CD4-positive, alpha-beta T cell treated with Interleukin-17A for 1 hour (primary cell): Measurements from ENCODE around the gene LDLRAD2.

Source experiments
- DNase-seq: peaks from one replicate; pipeline ENCODE4 v3.0.0-alpha.2; 2020

Gene LDLRAD2

DNA sequence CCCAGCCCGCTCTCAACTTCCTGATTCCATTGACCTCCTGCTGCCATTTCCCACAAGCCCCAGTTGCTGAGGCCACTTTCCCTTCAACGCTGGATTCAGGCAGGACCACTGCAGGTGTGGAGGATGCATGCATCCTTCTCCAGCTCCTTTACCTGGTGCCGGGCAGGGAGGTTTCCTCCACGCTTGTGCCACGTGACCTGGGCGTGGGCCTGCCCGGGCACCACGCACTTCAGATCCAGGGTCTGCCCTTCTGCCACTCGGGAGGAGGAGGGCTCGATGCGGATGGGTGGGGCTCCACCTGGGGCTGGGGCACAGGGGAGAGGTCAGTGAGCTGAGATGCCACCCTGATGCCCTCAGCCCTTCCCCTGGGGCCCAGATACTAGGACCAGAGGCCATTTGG lies 31.9 kb downstream of the LDLRAD2 start:
- no peak for DNase-seq

DNA sequence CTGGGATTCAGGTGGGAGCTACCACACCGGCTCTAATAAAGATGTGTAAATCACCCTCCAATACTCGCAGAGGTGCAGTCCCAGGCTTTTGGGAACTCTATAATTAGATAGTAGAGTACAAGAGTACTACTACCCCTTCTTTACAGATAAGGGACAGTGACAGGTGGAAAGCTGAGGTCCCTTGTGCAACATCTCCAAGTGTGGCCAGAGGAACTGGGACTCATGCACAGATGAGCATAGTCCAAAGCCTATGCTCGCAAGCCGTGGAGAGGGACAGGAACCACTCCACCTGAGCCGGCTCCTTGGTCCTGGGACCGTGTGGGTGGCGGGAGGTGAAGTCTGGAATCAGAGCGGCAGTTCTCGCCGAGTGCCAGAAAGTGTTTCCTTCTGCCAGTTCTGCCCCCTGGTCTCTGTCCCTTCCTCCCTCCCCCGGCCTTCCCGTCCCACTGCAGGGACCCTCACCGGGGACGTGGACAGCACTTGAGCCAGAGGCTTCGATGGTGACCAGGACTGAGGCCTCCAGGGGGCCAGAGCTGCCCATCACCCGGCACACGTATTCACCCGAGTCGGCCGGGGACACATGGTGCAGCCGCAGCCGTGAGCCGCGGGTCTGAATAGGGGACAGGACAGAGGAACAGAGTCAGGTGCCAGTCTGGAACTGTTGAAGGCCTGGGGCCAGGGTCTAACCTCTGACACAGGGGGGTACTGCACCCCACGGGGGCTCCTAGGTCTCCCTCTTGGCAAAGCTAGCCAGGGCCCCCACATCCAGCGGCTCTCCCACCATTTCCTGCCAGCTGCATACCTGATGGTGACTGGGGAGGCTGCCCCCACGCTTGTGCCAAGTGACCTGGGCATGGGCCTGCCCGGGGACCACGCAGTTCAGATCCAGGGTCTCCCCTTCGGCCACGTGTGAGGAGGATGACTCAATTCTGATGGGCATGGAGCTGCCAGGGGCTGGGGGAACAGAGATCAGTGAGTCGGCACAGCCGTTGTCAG lies 33.9 kb downstream of the LDLRAD2 start:
- no peak for DNase-seq

DNA sequence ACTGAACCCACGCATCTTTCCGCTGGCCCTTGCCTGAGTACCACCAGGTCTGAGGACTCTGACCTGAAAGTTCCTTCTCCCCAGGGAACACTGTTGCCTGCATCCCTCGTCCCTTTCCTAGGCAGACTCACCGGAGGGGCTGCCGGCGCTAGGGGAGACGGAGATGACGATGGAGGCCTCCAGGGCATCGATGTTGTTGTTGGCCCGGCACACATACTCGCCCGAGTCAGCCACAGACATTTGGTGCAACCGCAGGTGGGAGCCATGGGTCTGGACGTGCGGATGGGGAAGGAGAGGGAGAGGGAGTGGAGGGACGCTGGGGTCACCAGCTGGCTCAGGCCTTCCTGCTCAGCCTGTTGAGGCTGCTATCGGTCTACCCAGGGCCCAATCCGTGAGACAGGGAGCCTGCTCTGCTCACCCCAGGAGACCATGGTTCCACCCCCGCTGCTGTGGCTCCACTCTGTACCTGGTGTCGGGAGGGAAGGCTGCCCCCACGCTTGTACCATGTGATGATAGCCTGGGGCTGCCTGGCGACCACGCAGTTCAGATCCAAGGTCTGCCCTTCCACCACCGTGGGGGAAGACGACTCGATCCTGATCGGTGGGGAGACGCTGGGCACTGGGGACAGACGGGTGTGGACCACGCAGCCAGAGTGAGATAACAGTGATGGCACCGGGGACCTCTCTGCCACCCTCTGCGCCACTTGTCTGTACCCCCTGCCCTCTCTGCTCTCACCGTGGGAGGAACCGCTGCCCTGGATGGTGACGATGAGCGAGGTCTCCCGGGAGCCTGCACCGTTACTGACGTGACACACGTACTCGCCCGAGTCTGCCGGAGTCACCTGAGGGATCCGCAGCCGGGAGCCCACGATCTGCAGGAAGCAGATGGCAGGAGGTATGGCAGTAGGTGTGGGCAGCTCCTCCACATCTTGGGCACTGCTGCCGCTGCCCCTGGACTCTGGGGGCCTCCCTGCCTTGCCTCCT lies 35.4 kb downstream of the LDLRAD2 start:
- no peak for DNase-seq

DNA sequence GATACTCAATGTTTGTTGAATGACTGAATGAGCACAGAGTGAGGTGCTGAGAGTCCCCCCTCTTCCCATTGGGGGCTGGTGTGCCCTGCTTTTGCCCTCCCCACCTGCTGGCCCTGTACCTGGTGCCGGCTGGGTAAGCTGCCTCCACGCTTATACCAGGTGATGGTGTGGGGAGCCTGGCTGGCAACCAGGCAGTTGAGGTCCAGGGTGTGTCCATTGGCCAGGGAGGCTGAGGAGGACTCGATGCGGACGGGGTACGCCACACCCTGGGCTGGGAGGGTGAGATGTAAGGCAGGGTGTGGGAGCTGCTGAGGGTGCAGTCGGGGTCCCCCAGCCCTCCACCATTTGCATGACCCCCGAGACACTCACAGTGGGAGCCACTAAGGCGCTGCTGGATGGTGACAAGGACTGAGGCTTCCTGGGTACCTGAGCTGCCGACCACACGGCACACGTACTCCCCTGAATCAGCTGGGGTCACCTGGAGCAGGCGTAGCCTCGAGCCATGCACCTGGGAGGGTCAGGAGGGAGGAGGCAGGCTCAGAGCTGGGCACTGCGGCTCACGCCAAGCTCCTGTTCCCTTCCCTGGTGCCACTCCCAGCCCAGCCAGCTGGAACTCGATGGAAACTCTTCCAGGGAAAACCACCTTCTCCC lies 36.6 kb downstream of the LDLRAD2 start:
- no peak for DNase-seq

DNA sequence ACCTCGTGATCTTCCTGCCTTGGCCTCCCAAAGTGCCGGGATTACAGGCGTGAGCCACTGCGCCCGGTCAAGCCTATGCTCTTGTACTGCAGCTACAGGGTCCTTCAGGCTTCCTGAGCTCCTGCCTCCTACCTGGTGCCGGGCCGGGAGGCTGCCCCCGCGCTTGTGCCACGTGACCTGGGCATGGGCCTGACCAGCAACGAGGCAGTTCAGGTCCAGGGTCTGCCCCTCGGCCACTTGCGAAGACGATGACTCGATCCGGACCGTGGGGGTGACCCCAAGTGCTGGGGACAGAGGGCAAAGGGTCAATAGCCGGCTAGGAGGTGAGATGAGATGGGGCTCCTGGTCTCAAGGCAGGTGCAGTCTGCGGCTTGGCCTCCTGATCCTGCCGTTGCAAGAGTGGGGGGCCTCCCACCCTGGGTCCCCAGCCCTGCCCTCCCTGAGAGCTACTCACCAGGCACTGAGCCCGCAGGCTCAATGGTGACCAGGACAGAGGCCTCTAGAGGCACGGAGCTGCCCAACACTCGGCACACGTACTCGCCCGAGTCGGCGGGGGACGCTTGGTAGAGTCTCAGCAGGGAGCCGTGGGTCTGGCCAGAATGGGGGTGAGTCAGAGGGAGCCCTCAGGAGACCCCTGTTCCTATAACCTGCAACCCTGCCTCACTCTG lies 38.0 kb downstream of the LDLRAD2 start:
- no peak for DNase-seq

DNA sequence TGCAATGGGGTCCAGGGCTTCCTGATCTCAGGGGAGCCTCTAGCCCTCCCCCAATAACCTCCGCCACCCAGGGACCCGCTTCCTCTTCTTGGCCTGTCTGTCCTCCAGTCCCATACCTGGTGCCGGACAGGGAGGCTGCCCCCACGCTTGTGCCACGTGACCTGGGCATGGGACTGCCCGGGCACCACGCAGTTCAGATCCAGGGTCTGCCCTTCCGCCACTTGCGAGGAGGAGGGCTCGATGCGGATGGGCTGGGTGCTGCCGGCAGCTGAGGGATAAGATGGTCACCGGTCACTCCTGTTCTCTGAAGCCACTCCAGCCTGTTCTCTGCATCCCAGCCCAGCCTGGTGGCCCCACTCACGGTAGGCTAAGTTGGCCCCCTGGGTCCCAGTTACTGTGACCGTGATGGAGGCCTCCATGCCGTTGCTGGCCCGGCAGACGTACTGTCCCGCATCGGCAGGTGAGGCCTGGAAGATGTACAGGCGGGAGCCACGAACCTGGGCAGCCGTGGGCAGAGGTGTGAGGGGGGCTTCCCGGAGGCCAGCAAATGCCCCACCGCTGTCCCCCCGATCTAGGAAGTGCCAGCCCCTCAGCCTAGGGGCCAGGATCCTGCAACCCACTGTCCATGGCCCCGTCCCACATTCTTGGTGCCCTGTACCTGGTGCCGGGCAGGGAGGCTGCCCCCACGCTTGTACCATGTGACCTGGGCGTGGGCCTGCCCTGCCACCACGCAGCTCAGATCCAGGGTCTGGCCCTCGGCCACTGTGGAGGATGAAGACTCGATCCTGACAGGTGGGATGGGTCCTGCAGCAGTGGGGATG lies 39.6 kb downstream of the LDLRAD2 start:
- no peak for DNase-seq

DNA sequence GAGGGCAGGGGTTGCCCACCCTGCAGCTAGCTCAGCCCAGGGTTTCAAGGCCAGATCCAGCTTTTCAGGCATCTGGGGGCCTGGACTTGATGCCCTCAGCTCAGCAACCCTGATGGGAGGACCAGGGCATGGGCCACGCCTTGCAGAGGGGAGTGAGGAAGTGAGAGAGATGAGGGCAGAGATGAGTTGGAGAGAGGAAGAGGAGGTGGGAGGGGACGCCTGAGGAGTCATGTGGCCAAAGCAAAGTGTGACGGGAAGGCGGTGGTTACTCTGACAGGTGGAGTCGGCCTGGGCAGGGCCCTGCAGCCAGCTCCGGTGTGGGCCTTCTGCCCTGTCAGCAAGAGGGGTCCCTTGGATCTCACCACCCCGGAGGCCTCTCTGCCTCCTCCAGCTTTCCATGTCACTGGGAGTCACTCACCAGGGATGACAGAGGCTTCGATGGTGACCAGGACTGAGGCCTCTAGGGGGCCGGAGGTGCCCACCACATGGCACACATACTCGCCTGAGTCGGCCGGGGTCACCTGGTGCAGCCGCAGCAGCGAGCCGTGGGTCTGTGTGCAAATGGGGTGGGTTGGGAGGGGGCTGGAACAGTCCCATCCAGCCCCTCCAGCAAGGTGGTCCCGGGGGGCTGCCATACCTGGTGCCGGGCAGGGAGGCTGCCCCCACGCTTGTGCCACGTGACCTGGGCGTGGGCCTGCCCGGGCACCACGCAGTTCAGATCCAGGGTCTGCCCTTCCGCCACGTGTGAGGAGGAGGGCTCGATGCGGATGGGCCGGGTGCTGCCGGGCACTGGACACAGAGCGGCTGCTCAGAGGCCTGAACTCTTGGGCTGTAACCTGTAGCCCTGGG lies 40.4 kb downstream of the LDLRAD2 start:
- DNase-seq, result no peak

DNA sequence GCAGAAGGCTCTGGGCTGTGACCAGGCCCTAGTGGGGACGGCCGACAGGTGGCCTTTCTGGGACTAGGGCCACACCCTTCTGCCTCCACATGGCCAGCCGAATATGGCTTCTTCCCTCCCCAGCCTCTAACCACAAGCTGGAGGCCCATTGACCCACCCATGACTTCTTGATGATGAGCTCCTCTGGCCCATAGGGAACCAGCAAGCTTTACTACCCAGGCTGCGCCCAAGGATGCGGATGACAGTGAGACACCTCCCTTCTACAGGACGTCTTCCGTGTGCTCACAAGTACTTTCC lies 41.0 kb downstream of the LDLRAD2 start:
- no peak for DNase-seq

DNA sequence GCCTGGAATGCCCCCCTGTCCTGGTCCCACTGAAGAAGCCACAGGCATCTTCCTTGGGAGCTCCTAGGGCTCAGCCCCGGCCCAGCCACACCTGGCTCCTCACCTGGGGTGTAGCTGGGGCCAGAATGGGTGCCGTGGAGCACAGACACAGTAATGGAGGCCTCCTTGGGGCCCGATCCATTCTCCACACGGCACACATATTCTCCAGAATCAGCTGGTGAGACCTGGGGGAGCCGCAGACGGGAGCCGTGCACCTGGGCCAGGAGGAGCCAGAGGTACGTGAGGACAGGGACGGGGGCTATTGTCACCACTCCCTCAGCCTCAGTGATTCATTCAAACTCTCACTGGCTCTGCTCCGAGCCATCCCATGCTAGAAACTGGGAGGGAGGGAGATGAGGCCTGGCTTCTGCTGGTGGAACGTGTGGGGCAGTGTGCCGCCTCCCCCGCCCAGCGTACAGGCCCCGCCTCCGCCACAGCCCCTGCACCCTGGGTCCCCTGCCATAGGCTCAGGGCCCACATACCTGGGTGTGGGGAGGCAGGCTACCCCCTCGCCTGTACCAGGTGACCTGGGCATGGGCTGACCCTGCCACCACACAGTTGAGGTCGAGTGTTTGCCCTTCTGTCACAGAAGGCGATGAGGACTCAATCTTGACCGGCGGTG lies 42.2 kb downstream of the LDLRAD2 start:
- no peak for DNase-seq

DNA sequence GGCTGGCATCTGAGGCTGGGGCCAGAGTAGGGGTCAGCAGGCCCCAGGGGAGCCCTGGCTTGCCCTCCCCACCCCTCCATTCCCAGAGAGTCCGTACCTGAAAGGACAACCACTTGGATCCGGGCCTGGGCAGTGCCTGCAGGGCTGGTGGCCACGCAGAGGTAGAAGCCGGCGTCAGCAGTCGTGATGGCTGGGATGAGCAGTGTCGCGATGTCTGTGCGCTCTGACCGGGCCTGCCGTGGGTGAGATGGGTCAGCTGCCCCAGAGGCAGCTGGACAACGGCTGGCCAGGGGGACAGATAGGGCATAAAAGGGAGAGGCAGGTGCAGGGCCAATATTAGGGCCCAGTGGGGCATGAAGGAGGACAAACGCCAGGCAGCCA lies 42.7 kb downstream of the LDLRAD2 start:
- DNase-seq, result no peak

DNA sequence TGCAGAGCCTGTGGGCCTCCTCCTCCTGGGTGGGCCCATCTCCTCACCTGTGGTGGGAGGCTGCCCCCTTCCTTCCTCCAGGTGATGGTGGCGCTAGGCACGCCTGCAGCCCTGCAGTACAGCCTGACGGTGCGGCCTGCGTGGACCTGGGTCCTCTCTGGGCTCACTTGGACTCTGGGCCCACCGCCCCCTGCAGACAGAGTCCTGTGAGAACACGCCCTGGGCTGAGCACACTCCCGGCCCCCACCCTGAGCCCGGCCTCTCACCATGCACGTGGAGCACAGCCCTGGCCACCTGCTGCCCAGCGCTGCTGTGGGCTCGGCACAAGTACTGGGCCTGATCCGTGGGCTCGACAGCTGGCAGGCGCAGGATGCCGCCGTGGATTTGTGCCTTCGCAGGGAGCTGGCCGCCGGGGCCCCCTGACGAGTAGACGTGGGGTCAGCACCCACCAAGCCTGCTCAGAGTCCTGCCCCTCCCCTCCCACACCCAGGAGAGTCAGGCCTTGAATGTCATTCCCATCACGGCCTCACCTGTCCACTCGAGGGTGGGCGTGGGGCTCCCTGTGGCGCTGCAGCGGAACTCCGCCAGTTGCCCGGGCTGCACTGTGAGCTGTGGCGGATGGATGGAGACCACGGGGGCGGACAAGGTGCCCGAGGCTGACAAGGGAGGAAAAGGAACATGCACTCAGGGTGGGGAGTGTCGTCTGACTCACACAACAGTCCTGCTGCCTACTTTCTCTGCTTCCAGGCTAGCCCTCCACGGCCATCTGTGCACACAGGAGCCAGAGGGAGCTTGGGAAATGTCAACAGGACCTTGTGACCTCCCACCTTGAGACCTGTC lies 43.4 kb downstream of the LDLRAD2 start:
- DNase-seq, result no peak

DNA sequence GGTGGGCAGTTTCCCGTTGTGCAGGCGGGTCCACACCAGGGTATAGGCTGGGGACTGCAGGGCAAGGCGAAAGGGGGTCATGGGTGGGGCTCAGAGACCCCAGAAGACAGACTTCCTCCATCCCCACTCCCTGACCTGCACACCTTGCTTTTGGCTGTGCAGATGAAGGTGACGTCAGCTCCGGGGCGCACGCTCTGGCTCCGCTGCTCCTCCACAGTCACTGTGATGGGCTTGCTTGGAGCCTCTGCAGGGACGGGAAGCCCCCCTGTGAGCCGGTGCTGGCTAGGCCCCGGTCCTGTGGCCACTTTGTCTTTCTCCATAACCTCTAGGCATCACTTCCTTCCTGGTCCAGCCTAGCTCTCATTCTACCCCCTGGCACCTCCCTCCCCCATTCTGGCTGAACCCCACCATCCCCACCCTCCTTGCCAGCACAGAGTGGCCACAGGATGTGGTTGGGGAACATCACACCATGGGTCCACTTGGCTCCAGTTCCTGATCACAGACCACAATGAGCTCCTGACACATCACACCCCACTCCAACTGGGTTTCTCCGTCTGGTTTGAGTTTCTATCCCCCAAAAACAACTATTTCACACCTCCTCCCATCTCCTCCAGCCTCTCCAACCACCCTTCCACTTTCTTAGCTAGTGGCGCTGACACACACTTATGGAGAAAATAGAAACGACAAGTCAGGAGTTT lies 45.2 kb downstream of the LDLRAD2 start:
- DNase-seq, result peak; percentile 11

DNA sequence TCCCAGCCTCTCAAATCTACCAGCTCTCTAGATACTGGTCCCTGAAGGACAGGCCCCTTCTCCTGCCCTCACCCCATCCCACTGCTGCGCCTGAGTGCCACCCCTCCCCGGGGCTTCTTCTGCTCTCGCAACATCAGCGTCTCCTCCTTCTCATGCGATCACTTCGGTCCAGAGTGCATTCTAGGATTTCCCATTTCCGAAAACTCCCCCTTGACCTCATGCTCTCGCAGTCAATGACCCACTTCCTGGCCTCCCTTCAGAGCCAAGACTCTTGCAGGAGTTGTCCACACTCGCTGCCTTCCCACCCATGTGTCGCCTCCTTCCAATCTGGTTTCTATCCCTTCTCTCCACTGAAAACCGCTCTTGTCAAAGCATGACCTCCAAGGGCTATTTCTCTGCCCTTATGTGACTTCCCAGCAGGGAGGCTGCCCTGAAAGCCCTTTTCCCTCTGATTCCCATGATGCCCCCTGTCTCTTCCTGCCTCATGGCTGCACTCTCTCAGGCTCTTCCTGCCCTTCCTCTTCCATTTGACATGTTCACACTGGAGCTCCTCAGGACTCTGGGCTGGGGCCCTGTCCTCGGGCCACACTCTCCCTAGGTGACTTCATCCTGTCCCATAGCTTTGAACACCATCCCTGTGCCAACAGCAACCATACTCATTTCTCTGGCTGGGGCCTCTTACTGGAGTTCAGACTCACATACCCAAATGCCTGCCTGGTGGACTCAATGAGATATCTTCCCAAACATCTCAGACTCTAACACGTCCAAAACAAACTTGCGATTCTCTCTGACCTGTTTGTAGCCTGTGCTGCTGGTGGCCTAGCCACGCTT lies 46.0 kb downstream of the LDLRAD2 start:
- no peak for DNase-seq

DNA sequence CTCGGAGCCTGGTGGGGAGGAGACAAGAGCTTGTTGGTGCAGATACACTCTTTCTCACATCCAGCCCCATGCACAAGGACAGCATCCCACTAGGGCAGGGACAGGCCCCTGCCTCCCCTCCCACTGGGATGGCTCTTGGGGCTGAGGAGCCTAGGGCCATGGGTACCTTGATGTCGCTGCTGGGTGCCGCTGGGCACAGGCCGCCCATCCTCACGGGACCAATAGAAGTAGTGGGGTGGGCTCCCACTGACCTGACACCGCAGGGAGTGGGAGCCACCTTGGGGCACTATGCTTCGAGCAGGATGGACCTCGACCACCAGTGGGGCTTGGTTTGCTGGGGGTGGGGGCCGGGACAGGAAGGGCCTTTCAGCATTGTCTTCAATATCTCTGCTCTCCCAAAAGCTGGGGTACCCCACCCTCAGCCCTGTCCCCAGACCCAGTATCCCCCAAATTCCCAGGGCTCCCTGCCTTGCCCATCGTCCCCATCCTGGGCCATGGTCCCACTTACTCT lies 47.7 kb downstream of the LDLRAD2 start:
- no peak for DNase-seq

DNA sequence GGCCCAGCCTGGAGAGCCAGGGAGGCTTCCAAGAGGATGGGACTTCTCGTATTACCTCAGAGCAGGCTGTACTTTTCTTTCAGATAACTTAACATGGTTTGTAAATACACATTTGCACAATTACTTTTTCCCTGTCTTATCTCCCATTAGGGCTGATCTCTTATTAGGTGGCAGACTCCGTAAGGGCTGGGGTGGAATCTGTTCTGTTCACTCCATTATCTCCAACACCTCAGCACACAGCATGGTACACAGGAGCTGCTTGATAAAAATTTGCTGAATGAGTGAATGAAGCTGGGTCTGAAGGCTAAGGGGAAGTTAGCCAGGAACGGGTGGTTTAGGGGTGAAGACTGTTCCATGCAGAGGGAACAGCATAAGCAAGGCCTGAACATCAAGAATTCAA lies 48.9 kb downstream of the LDLRAD2 start:
- no peak for DNase-seq

DNA sequence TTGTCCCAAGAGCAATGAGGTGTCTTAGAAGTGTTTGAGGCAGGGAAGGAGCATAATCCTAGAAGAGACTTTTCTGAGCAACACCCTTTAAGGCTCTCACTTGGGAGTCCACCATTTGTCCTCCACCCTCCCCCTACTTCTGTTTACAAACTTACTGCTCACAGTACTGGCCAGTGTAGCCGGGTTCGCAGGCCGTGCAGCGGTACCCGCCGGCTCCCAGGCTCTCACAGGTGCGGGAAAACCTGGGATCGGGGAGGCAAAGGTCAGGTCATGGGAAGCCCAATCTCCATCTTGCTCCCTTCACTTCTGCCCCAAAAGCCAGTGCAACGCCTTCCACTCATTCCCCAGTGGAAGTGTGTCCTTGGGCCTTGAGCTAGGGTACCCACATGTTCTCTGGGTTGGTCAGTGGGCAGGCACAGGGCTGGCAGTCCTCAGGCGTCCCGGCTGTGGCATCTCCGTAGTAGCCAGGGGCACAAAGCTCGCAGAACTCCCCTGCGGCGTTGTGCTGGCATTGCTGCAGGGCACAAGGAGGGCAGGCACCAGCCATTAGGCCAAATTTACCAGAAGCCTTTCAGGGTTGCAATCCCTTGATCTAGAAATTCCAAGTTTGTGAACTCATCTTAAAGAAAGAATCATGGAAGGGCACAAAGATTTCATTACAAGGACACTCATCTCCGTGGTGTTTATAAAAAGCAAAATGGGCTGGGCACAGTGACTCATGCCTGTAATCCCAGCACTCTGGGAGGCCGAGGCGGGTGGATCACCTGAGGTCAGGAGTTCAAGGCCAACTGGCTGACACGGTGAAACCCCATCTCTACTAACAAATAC lies 49.8 kb downstream of the LDLRAD2 start:
- DNase-seq, result no peak

DNA sequence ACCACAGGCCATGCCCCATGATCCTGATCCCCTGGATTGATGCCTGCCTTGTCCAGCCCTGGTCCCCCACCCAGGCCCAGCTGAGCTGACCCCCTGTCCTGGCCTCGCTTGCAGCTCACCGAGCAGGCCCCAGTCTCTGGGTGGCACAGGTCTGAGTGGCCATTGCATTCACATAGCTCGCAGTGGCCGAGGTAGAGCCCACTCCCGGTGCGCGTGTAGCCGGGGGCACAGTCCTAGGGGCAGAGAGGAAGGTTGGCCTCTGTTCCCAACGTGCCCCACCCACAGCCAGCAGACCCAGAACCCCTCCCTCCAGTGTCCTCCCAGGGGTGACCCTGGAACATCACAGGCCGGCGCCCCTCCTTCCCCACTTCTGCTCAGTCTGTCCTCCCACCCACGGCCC lies 51.9 kb downstream of the LDLRAD2 start:
- no peak for DNase-seq
